Subcutaneous adipose tissue (tissue), 4 donors: ENCODE measurements around the gene MRPL48. TPM values are rescaled to one million over a fixed set of nuclear protein-coding genes. Genes with fewer than 3 reads are reported as not detected.

ENCODE experiments used
- total RNA-seq, 4 donors: library from RNA; depleted of rRNA; stranded (reverse); fragments of >200 nt; gene quantifications; one replicate each; pipeline ENCODE4 v1.1.0, GENCODE V29; 2016
- TF ChIP-seq, protein P1 (sequence below): fragments of 450-650 bp; IDR thresholded peaks from one replicate; pipeline ENCODE4 v1.5.1; 2016; ENCODE audit warnings: low read depth, mild to moderate bottlenecking, control low read depth, antibody characterized with exemption, moderate library complexity

The MRPL48 gene
- total RNA-seq, 4 donors from 2014 or later: 8.2 to 12.4 (median 10.6) TPM

DNA sequence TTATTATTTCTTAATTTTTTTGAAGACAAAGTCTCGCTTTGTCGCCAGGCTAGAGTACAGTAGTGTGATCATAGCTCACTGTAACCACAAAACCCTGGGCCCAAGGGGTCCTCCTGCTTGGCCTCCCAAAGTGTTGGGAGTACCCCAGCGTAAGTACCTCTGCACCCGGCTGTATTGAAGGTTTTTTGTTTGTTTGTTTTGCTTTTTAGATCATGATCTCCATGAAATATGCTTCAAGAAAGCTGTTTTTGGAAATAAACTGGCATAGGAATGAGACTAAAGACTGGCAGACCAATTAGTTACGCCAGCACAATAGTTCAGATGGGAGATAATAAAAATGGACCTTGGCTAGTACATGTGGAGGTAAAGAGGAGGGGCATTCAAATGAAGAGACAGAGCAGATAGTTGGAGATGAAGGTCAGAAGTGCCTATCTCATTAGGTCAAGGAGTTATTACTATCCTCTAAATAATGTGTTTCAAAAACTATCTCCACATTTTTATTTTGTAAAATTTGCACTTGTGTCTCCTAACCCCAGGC lies 4.1 kb upstream of the MRPL48 start:
- TF ChIP-seq, protein P1, sequence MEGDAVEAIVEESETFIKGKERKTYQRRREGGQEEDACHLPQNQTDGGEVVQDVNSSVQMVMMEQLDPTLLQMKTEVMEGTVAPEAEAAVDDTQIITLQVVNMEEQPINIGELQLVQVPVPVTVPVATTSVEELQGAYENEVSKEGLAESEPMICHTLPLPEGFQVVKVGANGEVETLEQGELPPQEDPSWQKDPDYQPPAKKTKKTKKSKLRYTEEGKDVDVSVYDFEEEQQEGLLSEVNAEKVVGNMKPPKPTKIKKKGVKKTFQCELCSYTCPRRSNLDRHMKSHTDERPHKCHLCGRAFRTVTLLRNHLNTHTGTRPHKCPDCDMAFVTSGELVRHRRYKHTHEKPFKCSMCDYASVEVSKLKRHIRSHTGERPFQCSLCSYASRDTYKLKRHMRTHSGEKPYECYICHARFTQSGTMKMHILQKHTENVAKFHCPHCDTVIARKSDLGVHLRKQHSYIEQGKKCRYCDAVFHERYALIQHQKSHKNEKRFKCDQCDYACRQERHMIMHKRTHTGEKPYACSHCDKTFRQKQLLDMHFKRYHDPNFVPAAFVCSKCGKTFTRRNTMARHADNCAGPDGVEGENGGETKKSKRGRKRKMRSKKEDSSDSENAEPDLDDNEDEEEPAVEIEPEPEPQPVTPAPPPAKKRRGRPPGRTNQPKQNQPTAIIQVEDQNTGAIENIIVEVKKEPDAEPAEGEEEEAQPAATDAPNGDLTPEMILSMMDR: no peak

DNA sequence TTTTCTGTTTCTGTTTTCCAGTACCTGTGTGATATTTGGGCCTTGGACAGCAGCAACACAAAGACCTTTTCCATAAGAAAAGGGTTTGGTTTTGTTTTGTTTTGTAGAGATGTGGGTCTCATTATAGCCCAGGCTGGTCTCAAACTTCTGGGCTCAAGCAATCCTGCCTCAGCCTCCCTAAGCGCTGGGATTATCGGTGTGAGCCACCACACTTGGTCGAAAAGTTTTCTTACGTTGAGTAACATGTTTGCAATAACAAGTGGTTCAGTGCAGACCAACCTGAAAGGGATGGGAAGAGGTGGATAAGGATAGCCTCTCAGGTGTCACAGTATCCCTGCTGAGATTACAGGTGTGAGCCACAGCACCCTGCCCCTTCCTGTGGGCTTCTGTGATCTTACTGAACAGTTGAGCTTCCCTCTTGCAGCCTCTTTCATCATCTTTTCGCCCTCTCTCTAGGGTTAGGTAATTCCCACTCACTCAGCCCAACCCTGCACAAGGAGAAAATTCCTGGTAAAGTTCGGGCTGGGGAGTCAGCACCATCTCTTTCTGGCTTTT lies 3.5 kb upstream of the MRPL48 start:
- TF ChIP-seq, protein P1: no peak

DNA sequence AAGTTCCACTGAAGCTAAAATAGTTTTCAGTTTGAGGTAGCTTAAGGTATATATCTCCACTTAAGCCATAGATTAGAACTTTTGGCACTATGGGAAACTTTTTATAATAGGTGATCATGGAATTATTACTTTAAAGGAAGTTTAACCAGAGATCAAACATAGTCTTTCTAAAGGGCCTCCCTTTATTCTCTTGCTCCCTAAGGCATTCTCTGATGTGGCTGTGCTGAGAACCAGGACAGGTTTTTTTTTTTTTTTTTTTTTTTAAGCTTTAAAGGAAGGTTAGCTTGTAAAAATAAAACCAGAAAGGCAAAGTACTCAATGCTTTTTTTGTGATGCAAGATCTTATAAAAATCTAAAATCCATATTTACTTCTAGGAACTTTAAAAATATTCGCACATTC lies 2.9 kb upstream of the MRPL48 start:
- TF ChIP-seq, protein P1: no peak

DNA sequence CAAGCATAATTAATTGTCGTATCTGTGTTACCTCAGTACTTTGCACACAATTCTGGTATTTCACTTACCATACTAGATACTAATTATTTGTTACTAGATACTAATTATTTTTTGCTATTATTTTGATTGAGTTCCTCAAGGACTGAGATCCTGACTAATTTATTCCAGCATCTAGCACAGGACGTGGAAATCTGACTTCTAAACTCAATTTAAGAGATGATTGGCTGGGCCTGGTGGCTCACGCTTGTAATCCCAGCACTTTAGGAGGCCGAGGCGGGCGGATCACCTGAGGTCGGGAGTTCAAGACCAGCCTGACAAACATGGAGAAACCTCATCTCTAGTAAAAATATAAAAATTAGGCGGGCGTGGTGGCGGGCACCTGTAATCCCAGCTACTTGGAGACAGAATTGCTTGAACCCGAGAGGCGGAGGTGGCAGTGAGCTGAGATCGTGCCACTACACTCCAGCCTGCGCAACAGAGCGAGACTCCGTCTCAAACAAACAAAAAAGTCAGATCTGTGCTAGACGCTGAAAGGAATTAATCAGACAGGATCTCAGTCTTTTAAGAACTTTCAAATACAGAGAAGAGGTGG lies 527 bp upstream of the MRPL48 start:
- TF ChIP-seq, protein P1: no peak

DNA sequence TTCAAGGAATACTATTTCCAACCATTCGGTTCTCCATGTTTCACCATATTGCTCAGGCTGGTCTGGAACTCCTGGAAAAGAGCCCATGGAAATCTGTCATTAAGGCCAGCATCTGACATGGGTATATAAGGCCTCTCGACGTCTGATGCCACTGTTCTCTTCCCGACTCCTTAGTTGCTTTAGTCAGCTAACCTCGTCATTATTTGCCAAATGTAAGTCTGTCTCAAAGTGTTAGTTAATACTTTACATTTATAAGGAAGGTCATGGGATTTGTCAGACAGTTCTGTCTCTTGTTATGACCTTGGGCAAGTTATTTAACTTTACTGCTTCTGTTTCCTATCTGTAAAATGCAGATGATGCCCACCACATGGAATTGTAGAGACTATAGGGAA lies 1.6 kb downstream of the MRPL48 start:
- TF ChIP-seq, protein P1: no peak

DNA sequence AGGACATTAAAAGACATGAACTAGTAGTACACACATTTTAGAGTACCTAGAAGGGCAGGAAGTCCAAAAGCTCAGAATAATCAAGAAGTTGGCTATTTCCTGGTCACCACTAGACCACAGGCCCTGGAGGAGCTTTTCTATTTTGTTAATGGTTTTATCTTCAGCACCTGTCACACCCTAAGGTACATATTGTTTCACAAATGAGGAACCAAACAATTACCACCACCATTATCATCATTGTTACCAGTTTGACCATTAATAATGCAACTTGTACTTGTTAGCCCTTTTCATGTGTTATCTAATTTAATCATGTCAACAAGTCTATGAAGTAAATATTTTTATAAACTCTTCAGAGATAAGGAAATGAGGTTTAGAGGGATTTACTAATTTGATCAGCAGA lies 4.9 kb downstream of the MRPL48 start:
- TF ChIP-seq, protein P1: no peak

DNA sequence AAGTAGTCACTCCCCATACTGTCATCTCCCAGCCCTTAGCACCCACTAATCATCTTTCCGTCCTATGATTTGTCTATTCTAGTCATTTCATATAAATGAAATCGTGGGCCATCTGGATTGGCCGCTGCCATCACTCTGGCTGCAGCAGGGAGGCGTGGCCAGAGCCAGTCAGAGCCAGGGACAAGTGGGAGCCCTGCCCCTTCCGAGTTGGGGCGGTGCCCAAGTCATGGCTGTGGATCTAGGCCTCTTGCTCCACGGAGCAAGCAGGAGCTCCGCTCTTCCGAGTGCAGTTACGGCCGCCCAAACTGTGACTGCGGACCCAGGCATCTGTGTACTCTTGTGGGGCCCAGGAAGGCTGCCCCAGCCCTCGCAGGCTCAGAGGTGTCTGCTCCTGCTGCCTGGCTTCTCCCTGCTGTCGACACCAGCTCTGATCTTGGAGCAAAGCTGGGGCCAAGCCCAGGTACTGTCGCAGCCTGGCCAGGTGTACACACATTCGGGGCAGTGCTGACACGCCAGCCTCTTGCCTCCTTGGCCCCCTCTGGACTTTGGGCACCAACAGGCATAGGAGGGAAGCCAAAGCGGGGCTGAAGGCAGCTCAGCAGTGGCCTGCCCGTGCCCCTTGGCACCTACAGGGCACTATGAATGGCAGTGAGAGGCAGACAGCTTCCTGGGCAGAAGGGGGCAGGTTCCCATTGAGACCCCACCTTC lies 8.4 kb downstream of the MRPL48 start:
- TF ChIP-seq, protein P1: no peak
